Measurements from ENCODE around the gene TSPAN4.
A peak's percentile ranks its signal among the peaks of the same experiment; 100 is the strongest.

TSPAN4 gene

DNA sequence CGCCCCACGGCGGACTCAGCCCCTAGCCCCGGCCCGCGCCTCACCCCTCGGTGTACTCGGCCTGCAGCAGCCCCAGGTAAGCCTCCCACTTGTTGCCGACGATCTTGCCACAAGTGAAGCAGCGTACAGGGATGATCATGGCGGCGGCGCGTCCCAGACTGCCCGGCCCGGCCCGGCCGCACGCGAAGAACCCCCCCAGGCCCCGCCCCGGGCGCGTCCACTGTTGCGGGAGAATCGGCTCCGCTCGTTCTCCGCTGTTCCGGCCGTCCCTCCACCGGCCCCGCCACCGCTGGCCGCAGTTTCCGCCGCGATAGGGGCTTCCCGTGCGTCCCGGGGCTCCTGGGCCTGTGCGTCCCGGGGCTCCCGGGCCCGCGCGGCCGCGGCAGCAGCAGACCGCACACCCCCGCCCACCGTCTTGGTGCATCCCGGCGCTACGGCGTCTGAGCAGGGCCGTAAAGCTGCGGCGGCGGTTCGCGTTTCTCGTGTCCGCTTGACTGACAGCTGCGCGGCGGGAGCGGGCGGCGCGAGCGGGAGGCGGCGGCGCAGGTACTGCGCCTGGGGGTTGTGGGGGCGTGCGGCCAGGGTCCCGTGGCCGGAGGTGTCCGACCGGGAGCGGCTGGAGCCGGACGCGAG lies at the start of gene TSPAN4, which contains the start of gene POLR2L:
Gene TSPAN4 (plus strand): TSS at position 483 of the 633 bp plus-strand sequence. CDS start 7,453 bp downstream, outside the sequence.
Gene POLR2L (minus strand): TSS at position 160 of the 633 bp plus-strand sequence. CDS start 21 bp downstream, at position 139.
- ChIA-PET CTCF (no interaction called here), POLR2A (interaction anchor here (0.6 to 6.9 kb wide), 10 partner anchors 11 to 83 kb away, joined by 3 to 70 read pairs (median 6); partner anchors contain the start of genes CD151, CRACR2B, PNPLA2 and RPLP2)
- H3K9me3 ChIP-seq (ENCODE audit: control insufficient read depth, insufficient read depth, low read depth, low read length) = no peaks in the 10 kb centered on the region
- H3K36me3 ChIP-seq (ENCODE audit: control insufficient read depth in 2 of 2, insufficient read depth in 1 of 2, low read length in 2 of 2) = peaks cover 0 to 38% of the 10 kb centered on the region in 2 experiments; a peak in 1 of 3 replicates
- peak within 1 kb of the TSS; percentile 89 for H3K4me3 ChIP-seq (ENCODE audit: low read depth, low read length)
- peak within 1 kb of the TSS; percentile 93 for H3K27ac ChIP-seq (ENCODE audit: extremely low read depth, low read depth, low read length)
- 0 out of 2 replicates have a peak, but pooled peaks cover 4% of the 10 kb centered on the region for H3K4me1 ChIP-seq (ENCODE audit: control insufficient read depth, insufficient read depth, low read length)
- TF ChIP-seq ZNF76 (tag by site-specific recombination; IDR thresholded peaks at IDR 0.05; ENCODE audit: borderline replicate concordance, low read depth) = peak; percentile 73
- no peak for TF ChIP-seq SP2 (tag by site-specific recombination; IDR thresholded peaks at IDR 0.05)
- peak; percentile 63; the same call in 1 of the 2 replicates for TF ChIP-seq KLF8 (tag by site-specific recombination; IDR thresholded peaks at IDR 0.05)
- TF ChIP-seq, protein P1, sequence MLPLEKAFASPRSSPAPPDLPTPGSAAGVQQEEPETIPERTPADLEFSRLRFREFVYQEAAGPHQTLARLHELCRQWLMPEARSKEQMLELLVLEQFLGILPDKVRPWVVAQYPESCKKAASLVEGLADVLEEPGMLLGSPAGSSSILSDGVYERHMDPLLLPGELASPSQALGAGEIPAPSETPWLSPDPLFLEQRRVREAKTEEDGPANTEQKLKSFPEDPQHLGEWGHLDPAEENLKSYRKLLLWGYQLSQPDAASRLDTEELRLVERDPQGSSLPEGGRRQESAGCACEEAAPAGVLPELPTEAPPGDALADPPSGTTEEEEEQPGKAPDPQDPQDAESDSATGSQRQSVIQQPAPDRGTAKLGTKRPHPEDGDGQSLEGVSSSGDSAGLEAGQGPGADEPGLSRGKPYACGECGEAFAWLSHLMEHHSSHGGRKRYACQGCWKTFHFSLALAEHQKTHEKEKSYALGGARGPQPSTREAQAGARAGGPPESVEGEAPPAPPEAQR (tag by site-specific recombination; IDR thresholded peaks at IDR 0.05) = 0 out of 2 replicates have a peak, but pooled peaks have one; percentile 60
- TF ChIP-seq, protein P2, sequence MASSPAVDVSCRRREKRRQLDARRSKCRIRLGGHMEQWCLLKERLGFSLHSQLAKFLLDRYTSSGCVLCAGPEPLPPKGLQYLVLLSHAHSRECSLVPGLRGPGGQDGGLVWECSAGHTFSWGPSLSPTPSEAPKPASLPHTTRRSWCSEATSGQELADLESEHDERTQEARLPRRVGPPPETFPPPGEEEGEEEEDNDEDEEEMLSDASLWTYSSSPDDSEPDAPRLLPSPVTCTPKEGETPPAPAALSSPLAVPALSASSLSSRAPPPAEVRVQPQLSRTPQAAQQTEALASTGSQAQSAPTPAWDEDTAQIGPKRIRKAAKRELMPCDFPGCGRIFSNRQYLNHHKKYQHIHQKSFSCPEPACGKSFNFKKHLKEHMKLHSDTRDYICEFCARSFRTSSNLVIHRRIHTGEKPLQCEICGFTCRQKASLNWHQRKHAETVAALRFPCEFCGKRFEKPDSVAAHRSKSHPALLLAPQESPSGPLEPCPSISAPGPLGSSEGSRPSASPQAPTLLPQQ (tag by site-specific recombination; IDR thresholded peaks at IDR 0.05) = peak; percentile 61; the same call in 1 of the 2 replicates
- TF ChIP-seq ZNF112 (tag by site-specific recombination; IDR thresholded peaks at IDR 0.05) = no peak
- 0 out of 2 replicates have a peak, but pooled peaks have one; percentile 9 for TF ChIP-seq ZNF169 (tag by site-specific recombination; IDR thresholded peaks at IDR 0.05)
- no peak for TF ChIP-seq ZNF114 (tag by site-specific recombination; IDR thresholded peaks at IDR 0.05)
- TF ChIP-seq KLF10 (tag by site-specific recombination; IDR thresholded peaks at IDR 0.05) = peak; percentile 71; the same call in 1 of the 2 replicates
- TF ChIP-seq ZNF777 (tag by site-specific recombination; IDR thresholded peaks at IDR 0.05; ENCODE audit: borderline replicate concordance) = no peak
- no peak for TF ChIP-seq ZNF555 (tag by site-specific recombination; conservative IDR thresholded peaks at IDR 0.05)
- no peak for TF ChIP-seq ZNF670 (tag by site-specific recombination; IDR thresholded peaks at IDR 0.05; ENCODE audit: low read depth)
- TF ChIP-seq ZNF664 (tag by site-specific recombination; IDR thresholded peaks at IDR 0.05) = no peak
- TF ChIP-seq PBX3 (CRISPR knock-in tag; IDR thresholded peaks at IDR 0.05) = peak; percentile 93
- no peak; the same call in 1 of the 2 replicates for TF ChIP-seq KLF9 (tag by site-specific recombination; IDR thresholded peaks at IDR 0.05; ENCODE audit: low read depth)
- TF ChIP-seq MEIS1 (CRISPR knock-in tag; IDR thresholded peaks at IDR 0.05; ENCODE audit: borderline replicate concordance) = 0 out of 2 replicates have a peak, but pooled peaks have one; percentile 29
- peak; percentile 32; the same call in 1 of the 2 replicates for TF ChIP-seq ZBTB6 (tag by site-specific recombination; IDR thresholded peaks at IDR 0.05)
- TF ChIP-seq, protein P3, sequence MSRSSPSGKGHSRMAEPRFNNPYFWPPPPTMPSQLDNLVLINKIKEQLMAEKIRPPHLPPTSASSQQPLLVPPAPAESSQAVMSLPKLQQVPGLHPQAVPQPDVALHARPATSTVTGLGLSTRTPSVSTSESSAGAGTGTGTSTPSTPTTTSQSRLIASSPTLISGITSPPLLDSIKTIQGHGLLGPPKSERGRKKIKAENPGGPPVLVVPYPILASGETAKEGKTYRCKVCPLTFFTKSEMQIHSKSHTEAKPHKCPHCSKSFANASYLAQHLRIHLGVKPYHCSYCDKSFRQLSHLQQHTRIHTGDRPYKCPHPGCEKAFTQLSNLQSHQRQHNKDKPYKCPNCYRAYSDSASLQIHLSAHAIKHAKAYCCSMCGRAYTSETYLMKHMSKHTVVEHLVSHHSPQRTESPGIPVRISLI (tag by site-specific recombination; IDR thresholded peaks at IDR 0.05) = no peak
- TF ChIP-seq ZNF843 (tag by site-specific recombination; IDR thresholded peaks at IDR 0.05) = no peak
- TF ChIP-seq ZNF350 (tag by site-specific recombination; IDR thresholded peaks at IDR 0.05) = no peak
- TF ChIP-seq, protein P4, sequence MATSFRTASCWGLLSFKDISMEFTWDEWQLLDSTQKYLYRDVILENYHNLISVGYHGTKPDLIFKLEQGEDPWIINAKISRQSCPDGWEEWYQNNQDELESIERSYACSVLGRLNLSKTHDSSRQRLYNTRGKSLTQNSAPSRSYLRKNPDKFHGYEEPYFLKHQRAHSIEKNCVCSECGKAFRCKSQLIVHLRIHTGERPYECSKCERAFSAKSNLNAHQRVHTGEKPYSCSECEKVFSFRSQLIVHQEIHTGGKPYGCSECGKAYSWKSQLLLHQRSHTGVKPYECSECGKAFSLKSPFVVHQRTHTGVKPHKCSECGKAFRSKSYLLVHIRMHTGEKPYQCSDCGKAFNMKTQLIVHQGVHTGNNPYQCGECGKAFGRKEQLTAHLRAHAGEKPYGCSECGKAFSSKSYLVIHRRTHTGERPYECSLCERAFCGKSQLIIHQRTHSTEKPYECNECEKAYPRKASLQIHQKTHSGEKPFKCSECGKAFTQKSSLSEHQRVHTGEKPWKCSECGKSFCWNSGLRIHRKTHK (tag by site-specific recombination; IDR thresholded peaks at IDR 0.05) = no peak
- TF ChIP-seq ZNF239 (tag by site-specific recombination; IDR thresholded peaks at IDR 0.05) = no peak
- no peak for TF ChIP-seq ZNF146 (tag by site-specific recombination; IDR thresholded peaks at IDR 0.05)
- TF ChIP-seq, protein P5, sequence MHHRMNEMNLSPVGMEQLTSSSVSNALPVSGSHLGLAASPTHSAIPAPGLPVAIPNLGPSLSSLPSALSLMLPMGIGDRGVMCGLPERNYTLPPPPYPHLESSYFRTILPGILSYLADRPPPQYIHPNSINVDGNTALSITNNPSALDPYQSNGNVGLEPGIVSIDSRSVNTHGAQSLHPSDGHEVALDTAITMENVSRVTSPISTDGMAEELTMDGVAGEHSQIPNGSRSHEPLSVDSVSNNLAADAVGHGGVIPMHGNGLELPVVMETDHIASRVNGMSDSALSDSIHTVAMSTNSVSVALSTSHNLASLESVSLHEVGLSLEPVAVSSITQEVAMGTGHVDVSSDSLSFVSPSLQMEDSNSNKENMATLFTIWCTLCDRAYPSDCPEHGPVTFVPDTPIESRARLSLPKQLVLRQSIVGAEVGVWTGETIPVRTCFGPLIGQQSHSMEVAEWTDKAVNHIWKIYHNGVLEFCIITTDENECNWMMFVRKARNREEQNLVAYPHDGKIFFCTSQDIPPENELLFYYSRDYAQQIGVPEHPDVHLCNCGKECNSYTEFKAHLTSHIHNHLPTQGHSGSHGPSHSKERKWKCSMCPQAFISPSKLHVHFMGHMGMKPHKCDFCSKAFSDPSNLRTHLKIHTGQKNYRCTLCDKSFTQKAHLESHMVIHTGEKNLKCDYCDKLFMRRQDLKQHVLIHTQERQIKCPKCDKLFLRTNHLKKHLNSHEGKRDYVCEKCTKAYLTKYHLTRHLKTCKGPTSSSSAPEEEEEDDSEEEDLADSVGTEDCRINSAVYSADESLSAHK (tag by site-specific recombination; IDR thresholded peaks at IDR 0.05) = no peak
- TF ChIP-seq ZSCAN5A (tag by site-specific recombination; IDR thresholded peaks at IDR 0.05) = peak; percentile 59; the same call in 1 of the 2 replicates

All from HEK293 (cell line).